Inflammatory macrophage treated with lipopolysaccharide for 1 hour (primary cell): ENCODE results near the gene ADK.

Experiments
- DNase-seq, 2 donors: peaks; one replicate each; pipeline ENCODE4 v3.0.0-alpha.2; 2020 to 2022

The ADK gene

DNA sequence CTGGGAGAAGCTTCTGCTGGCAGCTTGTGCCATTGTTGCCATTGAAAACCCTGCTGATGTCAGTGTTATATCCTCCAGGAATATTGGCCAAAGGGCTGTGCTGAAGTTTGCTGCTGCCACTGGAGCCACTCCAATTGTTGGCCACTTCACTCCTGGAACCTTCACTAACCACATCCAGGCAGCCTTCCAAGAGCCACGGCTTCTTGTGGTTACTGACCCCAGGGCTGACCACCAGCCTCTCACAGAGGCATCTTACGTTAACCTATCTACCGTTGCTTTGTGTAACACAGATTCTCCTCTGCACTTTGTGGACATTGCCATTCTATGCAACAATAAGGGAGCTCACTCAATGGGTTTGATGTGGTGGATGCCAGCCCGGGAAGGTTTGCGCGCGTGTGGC, 220.7 kb downstream of the ADK start:
- DNase-seq = no peak

DNA sequence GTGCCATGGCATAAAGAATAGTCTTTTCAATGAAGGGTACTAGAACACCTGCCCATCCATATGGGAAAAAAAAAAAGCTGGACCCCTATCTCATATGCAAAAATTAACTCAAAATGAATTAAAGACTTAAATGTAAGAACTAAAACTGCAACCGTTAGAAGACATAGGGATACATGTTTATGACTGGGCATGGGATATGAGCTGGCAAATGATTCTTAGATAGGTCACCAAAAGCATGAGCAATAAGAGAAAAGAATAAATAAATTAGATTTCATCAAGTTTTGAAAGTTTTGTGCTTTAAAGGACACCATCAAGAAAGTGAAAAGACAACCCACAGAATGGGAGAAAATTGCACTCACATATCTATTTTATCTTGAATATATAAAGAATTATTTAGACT, 222.0 kb downstream of the ADK start:
- no peak for DNase-seq

DNA sequence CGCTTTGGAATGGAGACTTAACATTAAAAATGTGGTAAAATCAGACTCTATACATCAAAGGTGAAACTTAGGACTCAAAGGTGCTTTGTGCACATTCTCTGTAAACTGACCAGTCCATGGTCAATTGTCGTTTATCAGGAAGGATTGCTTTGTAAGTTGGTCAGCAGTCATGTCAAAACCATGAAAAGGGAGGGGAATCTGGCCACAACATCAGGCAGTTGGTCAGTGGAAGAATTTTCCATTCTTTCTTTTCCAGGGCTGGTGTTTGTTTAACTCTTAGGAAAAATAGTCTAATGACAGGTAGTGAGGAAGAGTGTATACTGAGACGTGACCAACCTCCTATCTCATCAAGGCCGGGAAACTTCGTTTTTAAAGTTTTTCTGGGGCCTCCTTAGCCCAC, 226.5 kb downstream of the ADK start:
- DNase-seq = no peak

DNA sequence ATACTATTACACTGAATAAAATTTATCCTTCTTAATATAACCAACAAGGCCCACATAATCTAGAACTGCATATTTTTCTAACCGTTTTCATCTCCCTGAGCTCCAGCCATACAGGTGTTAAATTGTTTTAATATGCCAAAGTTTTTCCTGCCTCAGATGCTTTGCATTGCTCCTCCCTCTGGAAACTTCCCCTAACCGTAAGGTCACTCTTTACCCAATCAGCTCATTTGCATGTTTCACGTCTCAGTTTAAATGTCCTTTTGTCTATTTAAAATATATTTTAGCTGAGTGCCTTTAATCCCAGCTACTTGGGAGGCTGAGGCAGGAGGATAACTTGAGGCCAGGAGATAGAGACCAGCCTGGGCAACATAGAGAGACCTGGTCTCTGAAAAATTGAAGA, 228.5 kb downstream of the ADK start:
- peak in 1 of 2 donors; percentile 37 for DNase-seq

DNA sequence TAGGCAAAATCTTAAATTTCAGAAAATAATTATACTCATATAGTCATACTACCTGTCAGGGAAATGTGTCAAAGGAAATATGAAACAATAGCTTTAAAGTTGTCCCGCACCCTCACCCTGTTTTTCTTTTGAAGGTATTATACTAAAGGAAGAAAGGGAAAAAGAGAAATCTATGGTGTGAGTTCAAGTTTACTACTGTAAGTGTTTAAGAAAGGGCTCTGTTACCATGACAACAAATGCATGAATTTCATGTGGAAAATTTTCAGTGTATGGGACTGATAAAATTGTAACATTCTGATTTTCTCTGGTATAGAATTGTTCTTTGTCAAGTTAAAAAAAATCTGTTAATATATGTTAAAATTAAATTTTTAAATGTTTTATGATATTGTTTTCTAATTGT, 229.8 kb downstream of the ADK start:
- no peak for DNase-seq

DNA sequence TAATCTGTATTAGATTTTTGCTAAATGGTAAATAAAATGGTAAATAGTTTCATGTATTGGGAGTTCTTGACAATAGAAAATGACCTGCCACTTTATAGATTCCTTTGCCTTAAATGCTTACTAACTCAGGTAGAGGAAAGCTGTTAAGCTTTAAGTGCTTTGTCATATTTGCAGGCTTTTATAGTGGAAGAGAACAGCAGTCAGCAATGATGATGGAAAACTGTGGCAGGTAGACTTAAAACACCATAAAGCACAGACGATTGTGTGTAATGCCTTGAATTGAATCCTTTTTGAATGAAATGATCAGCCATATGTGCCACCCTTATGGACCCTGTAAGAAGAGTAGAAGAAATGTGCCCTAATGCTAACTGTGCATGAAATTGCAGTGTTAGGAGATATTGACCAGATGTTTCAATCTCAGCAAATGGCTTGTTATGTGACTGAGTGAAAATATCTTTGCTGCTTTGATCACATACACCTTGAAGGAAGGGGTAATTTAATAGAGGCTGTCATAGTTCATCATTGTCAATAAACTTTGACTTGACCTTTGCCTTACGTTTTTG, 230.4 kb downstream of the ADK start:
- no peak for DNase-seq

DNA sequence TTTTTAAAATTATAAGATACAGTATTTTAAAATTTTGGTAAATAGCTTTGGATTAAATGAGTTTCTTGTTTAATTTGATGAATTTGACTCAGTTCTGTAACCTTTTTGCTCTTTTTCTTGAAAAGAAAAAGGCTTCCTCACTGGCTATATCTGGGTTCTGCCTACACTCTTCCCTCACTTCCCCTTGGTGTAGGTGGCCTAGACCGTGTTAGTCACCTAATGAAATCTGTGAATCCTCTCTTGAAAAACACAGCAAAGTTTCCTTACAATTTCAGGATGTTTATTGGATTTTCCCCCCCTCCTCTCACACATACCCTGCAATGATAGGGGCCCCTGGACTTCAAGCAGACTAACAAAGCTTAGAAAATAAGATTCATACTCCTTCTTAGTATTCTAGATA, 231.6 kb downstream of the ADK start:
- DNase-seq = peak; percentile 60 to 85

DNA sequence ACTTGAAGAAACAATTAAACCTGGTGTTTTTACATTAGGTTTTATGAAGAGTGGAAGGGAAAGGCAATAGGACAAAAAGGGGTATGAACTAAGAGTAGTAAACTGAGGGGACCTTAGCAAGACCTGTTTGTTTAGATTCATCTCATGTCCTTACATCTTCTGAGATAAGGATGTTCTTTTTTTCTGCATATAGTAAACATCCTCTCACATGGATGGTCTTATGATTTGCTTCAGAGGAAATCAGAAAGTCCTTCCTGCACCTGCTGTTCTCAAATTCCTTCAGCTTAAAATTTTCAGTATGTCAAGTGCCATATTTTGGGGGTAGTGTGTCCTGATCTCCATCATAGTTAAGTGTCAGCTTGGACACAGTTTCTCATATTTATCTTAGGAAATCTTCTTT, 232.6 kb downstream of the ADK start:
- no peak for DNase-seq

DNA sequence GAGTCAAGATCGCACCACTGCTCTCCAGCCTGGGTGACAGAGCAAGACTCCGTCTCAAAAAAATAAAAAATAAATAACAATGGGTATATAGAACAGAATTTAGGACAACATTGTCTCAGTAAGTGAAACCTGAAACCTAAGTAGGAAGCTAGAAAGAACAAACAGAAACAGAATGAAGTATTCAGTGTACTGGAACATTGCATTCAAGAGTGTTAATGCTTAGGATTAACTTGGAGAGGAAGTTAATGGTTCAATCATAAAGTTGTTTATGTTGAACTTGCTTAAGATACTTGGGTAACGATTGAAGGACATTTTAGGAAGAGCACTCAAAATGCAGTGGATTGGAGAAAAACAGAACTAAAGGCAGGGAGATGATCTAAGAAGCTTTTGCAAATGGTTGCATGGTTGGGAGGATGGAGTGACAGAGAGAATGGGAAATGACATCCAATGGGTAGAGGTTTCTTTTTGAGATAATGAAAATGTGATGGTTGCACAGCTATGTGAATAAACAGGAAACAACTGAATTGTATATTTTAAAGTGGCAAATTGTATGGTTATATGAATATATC, 233.7 kb downstream of the ADK start:
- DNase-seq = peak; percentile 61 to 68

DNA sequence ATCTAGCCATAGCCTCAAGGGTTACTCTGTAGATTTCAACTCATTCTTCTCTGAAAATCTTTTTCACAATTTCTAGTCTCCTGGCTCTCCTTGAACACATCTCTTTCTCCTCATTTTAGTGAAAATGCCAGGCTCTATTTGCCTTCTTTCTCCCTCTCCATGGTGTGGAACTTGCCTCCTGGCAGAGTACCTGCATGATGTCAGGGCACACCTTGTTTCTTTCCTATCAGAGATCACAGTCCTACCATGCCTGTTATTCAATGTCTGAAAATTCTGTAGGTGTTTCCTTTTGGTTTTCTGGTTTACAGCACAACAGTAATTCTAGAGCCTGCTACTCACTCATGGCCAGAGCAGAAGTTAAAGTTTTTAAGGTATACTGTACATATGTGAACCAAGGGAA, 237.8 kb downstream of the ADK start:
- DNase-seq = no peak

DNA sequence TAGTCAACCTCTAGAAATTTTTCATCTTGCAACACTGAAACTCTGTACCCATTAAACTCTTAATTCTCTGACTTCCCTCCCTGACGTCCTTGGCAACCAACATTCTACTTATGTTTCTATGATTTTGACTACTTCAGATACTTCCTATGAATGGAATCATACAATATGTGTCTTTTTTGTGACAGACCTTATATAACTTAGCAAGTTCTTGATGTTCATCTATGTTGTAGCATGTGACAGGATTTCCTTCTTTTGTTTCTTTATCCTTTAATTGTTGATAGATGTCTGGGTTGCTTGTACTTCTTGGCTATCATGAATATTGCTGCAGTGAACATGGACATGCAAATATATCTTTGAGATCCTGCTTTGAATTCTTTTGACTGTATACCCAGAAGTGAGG, 240.8 kb downstream of the ADK start:
- DNase-seq = no peak

DNA sequence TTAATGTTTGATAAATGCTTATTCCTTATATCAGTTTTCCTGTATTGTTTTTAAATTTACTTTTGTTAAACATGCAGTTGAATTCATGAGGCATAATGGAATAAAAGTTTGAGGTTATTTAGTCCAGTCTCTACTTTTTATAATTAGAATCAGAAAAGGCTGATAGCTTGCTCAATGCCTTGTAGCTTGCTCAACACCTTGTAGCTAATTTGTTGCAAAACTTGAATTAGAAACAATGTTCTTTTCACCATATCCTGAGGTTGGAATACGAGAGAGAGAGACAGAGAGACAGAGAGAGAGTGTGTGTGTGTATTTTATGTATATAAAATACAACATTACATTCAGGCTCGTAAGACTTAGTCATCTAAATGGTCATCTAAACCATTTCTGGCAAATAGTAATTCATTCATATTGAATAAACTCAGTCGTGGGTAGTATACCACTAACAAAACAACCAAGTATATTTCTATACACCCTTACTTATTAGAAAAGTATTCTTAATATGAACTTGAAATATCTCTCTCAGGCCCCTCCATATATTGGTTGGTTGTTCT, 243.5 kb downstream of the ADK start:
- DNase-seq = peak in 1 of 2 donors; percentile 31

DNA sequence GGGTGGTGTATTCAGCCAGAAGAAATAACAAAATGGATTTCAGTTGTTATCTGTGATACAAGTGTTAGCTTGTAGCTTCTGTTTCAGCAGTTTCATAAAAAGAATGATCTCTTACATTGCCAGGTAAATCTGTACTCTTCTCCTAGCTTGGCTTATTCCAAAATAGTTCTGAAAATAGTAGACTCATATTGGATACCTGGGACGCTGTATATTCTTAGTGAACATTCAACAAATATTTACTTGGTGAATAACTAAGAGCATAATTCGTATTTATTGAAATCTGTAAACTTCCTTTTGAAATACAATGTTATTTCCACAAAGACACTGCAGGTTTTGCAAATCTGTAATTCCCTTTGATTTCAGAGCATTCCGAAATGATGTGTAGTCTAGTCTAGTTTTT, 249.2 kb downstream of the ADK start:
- DNase-seq = no peak

DNA sequence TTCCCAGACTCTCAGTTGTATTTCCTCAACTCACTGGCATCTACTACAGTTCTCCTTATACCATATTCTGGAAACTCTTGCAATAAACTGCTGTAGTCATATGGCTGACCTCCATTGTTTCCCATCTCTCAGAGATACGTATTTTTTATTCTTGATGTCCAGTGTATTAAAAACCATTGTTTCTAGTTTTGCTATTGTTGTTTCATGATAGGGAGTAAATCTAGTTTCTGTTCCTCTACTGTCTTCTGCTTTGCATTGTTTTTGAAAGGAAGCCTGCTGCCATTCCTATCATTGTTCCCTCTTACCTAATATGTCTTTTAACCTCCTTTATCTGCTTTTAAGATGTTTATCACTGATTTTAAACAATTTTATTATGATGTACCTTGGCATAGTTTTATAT, 255.0 kb downstream of the ADK start:
- DNase-seq = no peak

DNA sequence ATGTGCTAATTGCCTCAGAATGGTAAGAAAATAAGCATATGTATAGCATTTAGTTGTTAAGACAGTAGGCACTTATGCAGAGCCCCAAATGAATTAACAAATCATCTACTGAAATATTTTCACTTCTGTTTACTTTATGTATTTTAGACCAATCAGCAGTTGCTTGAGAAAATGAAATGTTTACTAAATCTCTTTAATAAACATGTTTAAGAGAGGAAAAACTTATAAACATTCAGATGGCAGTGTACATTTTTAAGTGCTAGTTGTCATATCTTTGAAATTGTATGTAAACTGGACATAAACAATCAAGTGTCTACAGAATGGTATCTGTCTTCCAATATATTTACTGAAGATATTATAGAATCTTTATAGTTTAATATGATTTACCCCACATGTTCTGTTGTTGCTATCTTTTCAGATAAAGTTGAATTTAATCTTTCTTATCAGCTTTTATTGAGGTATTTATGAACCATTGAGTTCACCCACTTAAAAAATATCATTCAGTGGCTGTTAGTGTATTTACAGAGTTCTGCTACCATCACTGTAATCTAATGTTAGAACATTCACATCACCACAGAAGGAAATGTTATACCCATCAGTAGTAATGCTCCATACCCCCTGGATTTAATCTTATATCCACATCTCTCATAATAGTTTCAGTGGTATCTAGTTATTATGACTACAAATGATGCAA, 264.3 kb downstream of the ADK start:
- peak in 1 of 2 donors; percentile 6 for DNase-seq

DNA sequence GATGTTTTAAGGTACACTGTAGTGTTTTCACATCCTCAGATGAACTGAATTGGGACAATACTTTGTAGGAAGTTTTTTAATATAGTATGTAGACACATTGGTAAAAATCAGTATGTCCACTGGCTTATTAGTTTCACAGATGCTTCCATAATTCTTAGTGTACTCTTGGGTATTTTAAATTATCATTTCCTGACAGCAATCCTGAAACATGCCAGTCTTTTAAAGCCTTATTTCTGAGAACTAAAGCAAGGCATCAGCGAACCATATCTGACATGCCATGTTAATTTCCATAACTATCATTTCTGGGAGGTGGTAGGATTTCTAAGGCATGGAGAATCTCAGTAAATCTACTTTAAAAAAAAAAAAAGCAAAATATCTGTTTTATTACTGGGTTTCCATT, 266.4 kb downstream of the ADK start:
- no peak for DNase-seq

DNA sequence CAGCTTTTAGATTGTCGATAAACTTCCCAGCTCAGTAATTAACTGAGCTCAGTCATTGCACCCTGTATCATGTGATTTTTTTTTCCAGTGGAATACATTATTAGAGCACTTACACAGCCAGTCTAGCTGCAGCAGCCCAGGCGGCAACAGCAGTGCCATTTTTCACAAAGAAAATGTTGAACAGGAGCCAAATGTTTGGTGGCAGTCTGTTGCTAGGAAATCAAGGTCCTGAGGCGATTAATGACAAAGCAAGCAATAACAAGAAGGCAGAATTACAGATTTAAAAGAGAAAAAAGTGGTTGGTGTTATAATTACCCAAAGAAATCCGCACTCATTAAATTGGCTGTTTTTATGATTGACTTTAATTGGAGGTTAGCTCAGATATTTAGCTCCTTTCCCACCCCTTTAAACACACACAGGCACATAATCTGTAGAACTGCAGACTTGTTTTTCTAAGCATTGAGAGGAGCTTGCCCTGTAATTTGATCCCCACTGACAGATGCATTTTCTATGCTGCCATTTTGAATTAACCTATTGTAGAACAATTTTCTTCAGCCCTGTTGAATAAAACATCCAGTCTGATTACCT, 267.4 kb downstream of the ADK start:
- no peak for DNase-seq

DNA sequence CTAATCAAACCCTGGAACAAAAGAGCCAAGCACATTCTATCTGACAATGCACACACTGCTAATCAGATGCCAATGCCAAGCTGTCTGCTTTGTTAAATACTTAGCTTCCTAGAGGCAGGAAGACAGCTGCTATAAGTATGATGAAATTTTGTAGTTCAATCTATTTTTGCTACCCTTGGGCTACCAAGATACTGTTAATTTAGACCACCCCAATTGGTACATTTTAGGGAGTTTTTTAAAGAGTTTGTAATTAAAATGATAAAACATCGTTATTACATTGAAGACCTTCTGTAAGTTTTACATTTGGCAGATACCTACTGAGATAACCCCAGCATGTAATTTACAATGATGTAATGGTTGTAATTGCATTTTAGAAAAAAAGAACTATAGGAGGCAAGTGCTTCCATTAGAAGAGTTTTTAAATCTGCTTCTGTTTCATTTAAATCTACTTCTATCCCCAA, 268.5 kb downstream of the ADK start:
- DNase-seq = no peak

DNA sequence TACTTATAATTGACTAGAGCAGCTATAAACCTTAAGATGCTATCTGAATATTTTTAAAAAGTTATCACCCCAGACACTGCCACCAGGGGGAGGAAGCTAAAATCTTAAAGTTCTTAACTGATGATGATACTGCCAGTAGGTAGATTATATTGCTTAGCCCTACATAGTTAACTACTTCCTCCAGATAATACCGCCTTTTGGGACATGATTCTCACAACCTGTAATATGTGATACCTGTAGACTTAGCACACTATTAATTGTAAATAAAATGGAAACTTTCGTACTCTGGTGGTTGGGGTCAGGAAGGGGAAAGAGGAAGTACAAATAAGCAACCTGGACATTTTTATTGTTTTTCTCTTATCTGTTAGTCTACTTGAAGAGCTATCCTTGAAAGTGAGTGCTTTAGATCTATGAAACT, 268.9 kb downstream of the ADK start:
- peak; percentile 7 to 57 for DNase-seq

DNA sequence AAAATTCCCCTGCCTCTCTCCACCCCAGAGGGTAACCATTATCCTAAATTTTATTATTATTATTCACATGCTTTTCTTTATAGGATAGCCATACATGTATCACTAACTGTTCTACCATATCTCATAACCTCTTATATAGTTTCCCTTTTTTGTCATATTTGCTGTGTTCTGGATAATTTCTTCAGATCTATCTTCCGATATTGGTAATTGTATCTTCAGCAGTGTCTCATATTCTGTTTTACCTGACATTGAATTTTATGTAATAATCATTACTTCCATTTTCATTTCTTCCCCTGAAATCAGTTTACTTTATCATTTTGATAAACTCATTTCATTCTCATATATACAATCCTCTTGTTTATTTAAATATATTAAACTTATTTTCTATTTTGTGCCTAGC, 273.5 kb downstream of the ADK start:
- DNase-seq = no peak

DNA sequence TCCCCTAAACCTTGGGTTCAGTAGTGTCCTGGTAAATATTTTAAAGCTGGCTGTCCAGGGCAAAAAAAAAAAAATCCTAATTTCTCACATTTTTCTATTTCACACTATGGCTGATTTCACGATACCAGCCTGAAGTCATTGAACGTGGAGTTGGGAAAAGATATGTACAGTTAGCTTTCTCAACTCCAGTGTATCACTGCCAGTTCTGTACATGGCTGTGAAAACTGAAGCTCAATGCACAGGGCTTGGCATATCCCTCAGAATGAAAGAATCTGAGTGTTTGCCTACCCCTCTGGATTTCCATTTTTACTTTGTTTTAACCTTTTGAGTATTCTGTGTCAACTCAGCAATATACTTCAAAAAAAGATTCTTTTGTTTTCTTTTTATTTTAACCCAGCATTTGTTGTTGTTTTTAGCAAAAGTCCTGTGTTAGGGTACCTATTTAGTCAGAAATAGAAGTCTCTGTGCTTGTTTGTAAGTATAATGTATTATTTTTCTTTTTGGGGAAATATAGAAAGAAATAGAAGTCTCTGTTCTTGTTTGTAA, 274.5 kb downstream of the ADK start:
- no peak for DNase-seq

DNA sequence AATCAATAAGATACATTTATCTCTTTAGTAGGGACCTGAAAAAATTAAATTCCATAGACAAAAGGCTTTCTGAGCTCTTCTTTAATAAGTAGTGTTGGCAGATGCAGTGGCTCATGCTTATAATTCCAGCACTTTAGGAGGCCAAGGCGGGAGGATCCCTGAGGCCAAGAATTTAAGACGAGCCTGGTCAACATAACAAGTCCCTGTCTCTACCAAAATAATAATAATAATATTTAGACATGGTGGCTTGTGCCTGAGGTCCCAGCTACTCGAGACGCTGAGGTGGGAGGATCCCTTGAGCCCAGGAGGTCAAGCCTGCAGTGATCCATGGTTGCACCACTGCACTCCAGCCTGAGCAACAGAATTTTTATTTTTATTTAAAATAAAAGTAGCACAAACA, 280.8 kb downstream of the ADK start:
- DNase-seq = no peak

DNA sequence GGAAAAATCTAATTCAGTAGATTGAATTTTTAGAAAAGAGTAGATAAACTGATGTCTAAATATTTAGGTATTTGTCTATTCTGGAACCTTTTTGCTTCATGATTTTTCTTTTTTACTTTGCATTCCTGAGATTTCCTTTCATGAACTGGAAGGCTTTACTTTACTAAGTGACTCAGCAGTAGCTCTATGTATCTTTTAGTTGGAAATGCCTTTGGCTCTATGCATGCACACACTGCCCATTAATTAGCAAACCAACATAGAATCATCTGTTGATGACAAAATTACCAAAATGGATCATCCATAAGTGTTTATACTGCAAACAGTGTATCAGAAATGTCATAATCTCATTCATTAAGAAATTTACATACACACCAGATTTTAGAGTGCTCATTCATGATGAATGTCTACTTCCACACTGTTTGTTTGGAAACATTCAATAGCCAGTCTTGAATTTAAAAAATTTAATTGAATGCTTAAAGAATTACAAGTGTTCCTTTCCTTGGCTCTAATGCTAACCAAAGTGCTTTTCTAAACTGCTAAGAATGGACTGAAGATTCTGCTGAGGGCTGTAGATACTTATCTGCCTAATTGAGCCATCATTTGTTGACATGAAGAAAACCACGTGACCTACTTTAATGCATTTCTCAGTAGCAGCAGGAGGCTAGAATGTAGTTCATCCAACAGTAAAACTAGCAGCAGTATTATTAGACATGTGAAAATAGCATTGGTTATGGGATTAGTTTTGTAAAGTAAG, 282.0 kb downstream of the ADK start:
- DNase-seq = no peak
